ENCODE data around the gene BCR.

DNA sequence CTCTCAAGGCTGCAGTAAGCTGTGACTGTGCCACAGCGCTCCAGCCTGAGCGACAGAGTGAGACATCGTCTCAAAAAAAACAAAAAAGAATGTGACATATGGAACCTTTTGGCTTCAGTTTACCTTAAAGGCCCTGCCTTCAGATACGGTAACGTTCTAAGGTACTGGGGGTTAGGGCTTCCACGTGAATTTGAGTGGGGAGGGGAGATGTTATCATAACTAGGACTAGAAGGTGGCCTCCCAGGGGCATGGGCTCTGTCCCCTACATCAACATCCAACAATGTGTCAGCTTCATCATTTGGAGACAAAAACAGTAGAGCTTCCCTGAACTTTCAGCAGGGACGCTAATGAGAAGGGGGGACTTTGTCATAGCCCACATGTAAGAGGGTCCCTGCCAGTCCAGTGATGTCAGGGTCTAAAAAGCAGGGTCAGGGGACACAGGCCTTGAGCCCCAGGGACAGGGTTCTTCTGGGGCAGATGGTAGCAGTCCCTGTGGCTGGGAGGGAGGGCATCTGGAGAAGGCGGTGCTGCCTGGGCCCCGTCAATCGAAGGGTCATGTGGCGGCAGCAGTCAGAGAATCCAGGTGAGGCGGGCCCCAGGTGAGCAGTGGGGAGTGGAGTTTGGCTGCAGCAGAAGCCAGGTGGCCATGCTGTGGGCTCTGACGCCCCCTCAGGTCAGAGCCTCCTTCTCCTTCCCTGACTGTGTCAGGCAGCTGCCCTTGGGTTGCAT is 79.8 kb downstream of the BCR start:
- TF ChIP-seq, protein P1, sequence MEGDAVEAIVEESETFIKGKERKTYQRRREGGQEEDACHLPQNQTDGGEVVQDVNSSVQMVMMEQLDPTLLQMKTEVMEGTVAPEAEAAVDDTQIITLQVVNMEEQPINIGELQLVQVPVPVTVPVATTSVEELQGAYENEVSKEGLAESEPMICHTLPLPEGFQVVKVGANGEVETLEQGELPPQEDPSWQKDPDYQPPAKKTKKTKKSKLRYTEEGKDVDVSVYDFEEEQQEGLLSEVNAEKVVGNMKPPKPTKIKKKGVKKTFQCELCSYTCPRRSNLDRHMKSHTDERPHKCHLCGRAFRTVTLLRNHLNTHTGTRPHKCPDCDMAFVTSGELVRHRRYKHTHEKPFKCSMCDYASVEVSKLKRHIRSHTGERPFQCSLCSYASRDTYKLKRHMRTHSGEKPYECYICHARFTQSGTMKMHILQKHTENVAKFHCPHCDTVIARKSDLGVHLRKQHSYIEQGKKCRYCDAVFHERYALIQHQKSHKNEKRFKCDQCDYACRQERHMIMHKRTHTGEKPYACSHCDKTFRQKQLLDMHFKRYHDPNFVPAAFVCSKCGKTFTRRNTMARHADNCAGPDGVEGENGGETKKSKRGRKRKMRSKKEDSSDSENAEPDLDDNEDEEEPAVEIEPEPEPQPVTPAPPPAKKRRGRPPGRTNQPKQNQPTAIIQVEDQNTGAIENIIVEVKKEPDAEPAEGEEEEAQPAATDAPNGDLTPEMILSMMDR (IDR thresholded peaks at IDR 0.05; ENCODE audit: poor library complexity, severe bottlenecking) = no peak
- no peak for TF ChIP-seq EP300 (conservative IDR thresholded peaks at IDR 0.05; ENCODE audit: poor library complexity, severe bottlenecking)
